Upper lobe of left lung (tissue), 4 donors: ENCODE data around the gene SLC50A1.

ENCODE experiments used
- CTCF ChIP-seq, 6 experiments: fragments of 450-650 bp in 4 of 6; fragments of 200-600 bp in 2 of 6; sonication (generic) in 2 of 6; IDR thresholded peaks; one replicate each; pipeline ENCODE4 v1.5.1; 2016 to 2019; ENCODE audit warnings: antibody characterized with exemption in 6 of 6
- EP300 ChIP-seq, 4 donors: sonication (generic); formaldehyde crosslinking; IDR thresholded peaks; one replicate each; pipeline ENCODE4 v1.5.1; 2017; ENCODE audit warnings: antibody characterized with exemption in 4 of 4, control low read depth in 2 of 4
- POLR2AphosphoS5 ChIP-seq, 2 donors: sonication (generic); formaldehyde crosslinking; IDR thresholded peaks; one replicate each; pipeline ENCODE4 v1.5.1; 2017; ENCODE audit warnings: antibody characterized with exemption in 2 of 2

GRCh38 chr1:155171836-155172731 lies 36.4 kb downstream of the SLC50A1 start:
- no peak for TF ChIP-seq CTCF (IDR thresholded peaks at IDR 0.05)
- no peak for TF ChIP-seq EP300 (IDR thresholded peaks at IDR 0.05)
- TF ChIP-seq POLR2AphosphoS5 (IDR thresholded peaks at IDR 0.05): no peak
